GM12878 (cell line): Measurements from ENCODE around the gene FAM200B. TPM values are rescaled to one million over a fixed set of nuclear protein-coding genes. Genes with fewer than 3 reads are reported as not detected.
A peak's percentile ranks its signal among the peaks of the same experiment; 100 is the strongest.

Experiments used
- ATAC-seq: fragments of 200-7000 bp; cut with Tn5 transposase; 3 replicates; pipeline ENCODE4 v1.9.1; 2020; ENCODE audit warnings: mild to moderate bottlenecking, moderate library complexity
- Bru-seq: library from RNA; stranded (reverse); fragments of 400-500 nt; gene quantifications from one replicate; lab custom pipeline; 2021; lab: Mats Ljungman, UMichigan
- BruChase-seq, 2 experiments: library from RNA; stranded (reverse); fragments of 400-500 nt; gene quantifications; one replicate each; lab custom pipeline; 2021; lab: Mats Ljungman, UMichigan
- BruUV-seq: library from RNA; stranded (reverse); fragments of 400-500 nt; replicated peaks from 2 replicates; lab custom pipeline; 2021; lab: Mats Ljungman, UMichigan
- CTCF ChIA-PET: fragments of 300-600 bp; sonication (Branson Sonifier 250); formaldehyde crosslinking; extraction: SDS; loops from one replicate; lab custom pipeline; 2021; ENCODE audit warnings: inconsistent platforms; lab: Yijun Ruan, JAX
- POLR2A ChIA-PET: fragments of 350-600 bp; formaldehyde crosslinking; extraction: SDS; loops from one replicate; lab custom pipeline; 2021; ENCODE audit warnings: inconsistent platforms; lab: Charles Lee
- RAD21 ChIA-PET: fragments of 300-600 bp; sonication (Branson Sonifier 250); formaldehyde crosslinking; loops from one replicate; lab custom pipeline; 2023; ENCODE audit warnings: antibody characterized with exemption; ENCODE audit not compliant: unreplicated experiment; lab: Charles Lee
- SMC1A ChIA-PET: fragments of 300-600 bp; sonication (Branson Sonifier 250); formaldehyde crosslinking; loops from one replicate; lab custom pipeline; 2023; ENCODE audit not compliant: unreplicated experiment, uncharacterized antibody; lab: Charles Lee
- DNase-seq: peaks from one replicate; pipeline ENCODE4 v3.0.0-alpha.2; 2011; ENCODE audit warnings: low read depth, low spot score
- FAIRE-seq: peaks from 3 replicates; lab custom pipeline; 2011; peaks lifted over from hg19 to GRCh38; lab: Jason Lieb, UNC
- H2AFZ ChIP-seq: 2 replicates; pipeline ENCODE4 v1.6.0; 2011; ENCODE audit warnings: low read depth, low read length, control low read depth; ENCODE audit not compliant: control insufficient read depth
- H3K27ac ChIP-seq: 2 replicates; pipeline ENCODE4 v1.5.1; 2011; ENCODE audit warnings: control low read depth; ENCODE audit not compliant: control insufficient read depth, insufficient read depth
- H3K27me3 ChIP-seq, 2 experiments: replicated peaks in 1 of 2; 2 replicates each; pipeline versions ENCODE4 v1.6.0 to v1.6.1; 2011; ENCODE audit warnings: low read length in 1 of 2; ENCODE audit not compliant: control insufficient read depth in 2 of 2, insufficient read depth in 2 of 2
- H3K36me3 ChIP-seq, 2 experiments: 2 replicates each; pipeline ENCODE4 v1.5.1; 2011; ENCODE audit warnings: low read length in 1 of 2; ENCODE audit not compliant: control insufficient read depth in 2 of 2, insufficient read depth in 2 of 2
- H3K4me1 ChIP-seq: 2 replicates; pipeline ENCODE4 v1.6.1; 2011; ENCODE audit warnings: mild to moderate bottlenecking, low read length, moderate library complexity, mixed read lengths; ENCODE audit not compliant: control insufficient read depth, insufficient read depth
- H3K4me2 ChIP-seq: 2 replicates; pipeline ENCODE4 v1.6.0; 2011; ENCODE audit warnings: control low read depth; ENCODE audit not compliant: control insufficient read depth, insufficient read depth
- H3K4me3 ChIP-seq: fragments of 200-600 bp; sonication (generic); 2 replicates; pipeline ENCODE4 v1.5.1; 2016
- H3K79me2 ChIP-seq: 2 replicates; pipeline ENCODE4 v1.6.0; 2011; ENCODE audit warnings: low read length; ENCODE audit not compliant: control insufficient read depth, insufficient read depth
- H3K9ac ChIP-seq: 2 replicates; pipeline ENCODE4 v1.8.0; 2011; ENCODE audit warnings: low read length, control low read depth, mixed read lengths; ENCODE audit not compliant: control insufficient read depth, insufficient read depth
- H3K9me3 ChIP-seq: replicated peaks from 3 replicates; pipeline ENCODE4 v1.5.1; 2011; ENCODE audit warnings: mild to moderate bottlenecking, low read length; ENCODE audit not compliant: control insufficient read depth, insufficient read depth
- H4K20me1 ChIP-seq: 2 replicates; pipeline ENCODE4 v1.6.0; 2011; ENCODE audit not compliant: control insufficient read depth, insufficient read depth
- CEBPB ChIP-seq, 2 experiments: fragments of 150-350 bp in 1 of 2; IDR thresholded peaks; 2 replicates each; pipeline ENCODE4 v1.6.1; 2012 to 2014; ENCODE audit warnings: low read depth in 2 of 2, low read length in 2 of 2, borderline replicate concordance in 1 of 2, inconsistent platforms in 1 of 2
- CHD1 ChIP-seq: IDR thresholded peaks from 2 replicates; pipeline ENCODE4 v1.6.1; 2012; ENCODE audit warnings: low read depth, low read length, improper control_type of control experiment
- HDAC2 ChIP-seq: fragments of 200-600 bp; sonication (generic); IDR thresholded peaks from 2 replicates; pipeline ENCODE4 v1.6.1; 2017
- KAT2A ChIP-seq: conservative IDR thresholded peaks from 2 replicates; pipeline ENCODE4 v1.6.1; 2011; ENCODE audit warnings: low read depth, low read length; ENCODE audit not compliant: control insufficient read depth
- MEF2B ChIP-seq: fragments of 450-650 bp; IDR thresholded peaks from 2 replicates; pipeline ENCODE4 v1.6.1; 2018; ENCODE audit warnings: mild to moderate bottlenecking, moderate library complexity; ENCODE audit not compliant: partially characterized antibody, poor library complexity, severe bottlenecking
- MTA3 ChIP-seq: IDR thresholded peaks from 2 replicates; pipeline ENCODE4 v1.6.1; 2012; ENCODE audit warnings: low read length, inconsistent platforms, borderline replicate concordance
- NBN ChIP-seq: fragments of 450-650 bp; IDR thresholded peaks from 2 replicates; pipeline ENCODE4 v1.6.1; 2016
- NFYA ChIP-seq: IDR thresholded peaks from 2 replicates; pipeline ENCODE4 v1.6.1; 2011; ENCODE audit warnings: low read depth, mild to moderate bottlenecking, low read length, improper control_type of control experiment, borderline replicate concordance
- SPI1 ChIP-seq: IDR thresholded peaks from 2 replicates; pipeline ENCODE4 v1.6.1; 2011; ENCODE audit warnings: low read depth, mild to moderate bottlenecking, low read length, moderate library complexity, borderline replicate concordance; ENCODE audit not compliant: insufficient read depth
- SUZ12 ChIP-seq: fragments of 200-600 bp; sonication (generic); IDR thresholded peaks from one replicate; pipeline ENCODE4 v1.6.1; 2018; ENCODE audit warnings: antibody characterized with exemption, mild to moderate bottlenecking; ENCODE audit not compliant: unreplicated experiment
- YY1 ChIP-seq: IDR thresholded peaks from 2 replicates; pipeline ENCODE4 v1.6.1; 2011; ENCODE audit warnings: low read depth, mild to moderate bottlenecking, low read length
- ZBED1 ChIP-seq: IDR thresholded peaks from 2 replicates; pipeline ENCODE4 v1.6.1; 2016; ENCODE audit warnings: borderline replicate concordance
- ZNF274 ChIP-seq: IDR thresholded peaks from one replicate; pipeline ENCODE4 v1.8.0; 2011; ENCODE audit not compliant: insufficient read length, insufficient read depth
- WGBS: methylation state at CpG from one replicate; pipeline ENCODE4 v1.1.6; 2016; ENCODE audit warnings: low lambda C conversion rate; ENCODE audit not compliant: insufficient replicate concordance, insufficient coverage; ENCODE audit errors: missing lambda C conversion rate; 5-methylcytosine and 5-hydroxymethylcytosine counted together
- in situ Hi-C: fragments of 300-500 bp; cut with MboI; formaldehyde crosslinking; loops from 9 replicates; pipeline ENCODE4 v1.14.3; 2018; ENCODE audit warnings: mixed read lengths
- intact Hi-C: fragments of 100-400 bp; cut with micrococcal nuclease; formaldehyde crosslinking; loops from one replicate; pipeline ENCODE4 v1.14.2; 2022; ENCODE audit not compliant: unreplicated experiment
- long read RNA-seq, 2 experiments: library from polyadenylated mRNA; unstranded; transcript quantifications; one replicate each; pipeline ENCODE4 v2.0.0, GENCODE V29; 2019 to 2020
- polyA minus RNA-seq, 3 experiments: library from RNA; depleted of rRNA, polyadenylated mRNA; stranded (reverse); fragments of >200 nt; gene quantifications; 2 replicates each; pipeline ENCODE4 v1.2.3, GENCODE V29; 2011
- polyA plus RNA-seq, 11 experiments: library from polyadenylated mRNA; depleted of rRNA in 4 of 11; unstranded in 6 of 11; stranded (reverse) in 5 of 11; fragments of >200 nt; fragmentation: Nextera tagmentation in 4 of 11; fragmentation: Illumina TruSeq in 1 of 11; extraction: Ambion mirVana in 4 of 11; extraction: Trizol in 1 of 11; gene quantifications; 1 replicate in 1 of 11; 2 replicates in 10 of 11; pipeline versions ENCODE4 v1.2.1 to v1.2.3, GENCODE V29; 2011 to 2016; ENCODE audit warnings: inconsistent platforms in 2 of 11, missing spikeins in 2 of 11, low read depth in 1 of 11
- total RNA-seq, 4 experiments: library from RNA; depleted of rRNA in 3 of 4; stranded (reverse); fragments of >200 nt in 3 of 4; fragmentation: Illumina TruSeq in 1 of 4; extraction: Trizol in 1 of 4; gene quantifications; 2 replicates each; pipeline versions ENCODE4 v1.2.1 to v1.2.3, GENCODE V29; 2013 to 2021
- TF ChIP-seq, protein P1 (sequence below): IDR thresholded peaks from 2 replicates; pipeline ENCODE4 v1.6.1; 2012; ENCODE audit warnings: low read length, inconsistent platforms
- TF ChIP-seq, protein P2 (sequence below): fragments of 450-650 bp; IDR thresholded peaks from 2 replicates; pipeline ENCODE4 v1.6.1; 2017; ENCODE audit warnings: borderline replicate concordance

Gene FAM200B
- total RNA-seq (2013; cell fraction: nucleolus; rRNA removed) = 17.9 and 19.0 TPM in 2 replicates
- total RNA-seq (2014; rRNA removed) (13.8 and 19.7 TPM in 2 replicates), total RNA-seq (2014; rRNA removed; fragmentation: Illumina TruSeq; extraction: Trizol) (21.2 and 26.6 TPM in 2 replicates), total RNA-seq (2021) (14.9 and 15.9 TPM in 2 replicates), polyA plus RNA-seq (2011; rRNA removed) (14.2 and 20.3 TPM in 2 replicates), polyA plus RNA-seq (2014; fragmentation: Illumina TruSeq; extraction: Trizol) (36.4 and 37.1 TPM in 2 replicates), polyA plus RNA-seq (2014; fragmentation: Nextera tagmentation; extraction: Ambion mirVana) (10 to 100 TPM; 24.4 to 27.0 TPM), polyA plus RNA-seq (2014; rRNA removed) (20.1 and 22.1 TPM in 2 replicates), polyA plus RNA-seq (2016; fragmentation: Nextera tagmentation; extraction: Ambion mirVana) (10 to 100 TPM; 42.2 to 48.5 TPM), polyA minus RNA-seq (2011; rRNA and poly(A)+ RNA removed) (4.0 and 8.6 TPM in 2 replicates), Bru-seq, nascent RNA (percentile 77 among the genes with signal in this experiment), BruChase-seq, experiment 1, labeled RNA remaining after a 6-hour chase (percentile 55 among the genes with signal in this experiment), BruChase-seq, experiment 2, labeled RNA remaining after a 2-hour chase (percentile 58 among the genes with signal in this experiment)
- polyA plus RNA-seq (2011; ENCODE audit: low read depth) = 12.7 TPM
- 6.2 and 8.0 TPM in 2 replicates for polyA plus RNA-seq (2011; cell fraction: cytosol; rRNA removed)
- 15.3 and 20.2 TPM in 2 replicates for polyA plus RNA-seq (2011; cell fraction: nucleus; rRNA removed)
- polyA plus RNA-seq (2012) = 18.3 and 23.1 TPM in 2 replicates
- 3.6 and 5.2 TPM in 2 replicates for polyA minus RNA-seq (2011; cell fraction: cytosol; rRNA and poly(A)+ RNA removed)
- 10.8 and 16.6 TPM in 2 replicates for polyA minus RNA-seq (2011; cell fraction: nucleus; rRNA and poly(A)+ RNA removed)
- long read RNA-seq, experiment 1, full-length matches to known transcripts = 11 of 15 reads
- long read RNA-seq, experiment 1, partial matches to known transcripts = 4 of 15 reads
- long read RNA-seq, experiment 1, other reads (novel, unspliced or antisense) = 0 of 15 reads
- long read RNA-seq, experiment 2, full-length matches to known transcripts = 28 of 40 reads
- long read RNA-seq, experiment 2, partial matches to known transcripts = 9 of 40 reads
- long read RNA-seq, experiment 2, other reads (novel, unspliced or antisense) = 3 of 40 reads

DNA sequence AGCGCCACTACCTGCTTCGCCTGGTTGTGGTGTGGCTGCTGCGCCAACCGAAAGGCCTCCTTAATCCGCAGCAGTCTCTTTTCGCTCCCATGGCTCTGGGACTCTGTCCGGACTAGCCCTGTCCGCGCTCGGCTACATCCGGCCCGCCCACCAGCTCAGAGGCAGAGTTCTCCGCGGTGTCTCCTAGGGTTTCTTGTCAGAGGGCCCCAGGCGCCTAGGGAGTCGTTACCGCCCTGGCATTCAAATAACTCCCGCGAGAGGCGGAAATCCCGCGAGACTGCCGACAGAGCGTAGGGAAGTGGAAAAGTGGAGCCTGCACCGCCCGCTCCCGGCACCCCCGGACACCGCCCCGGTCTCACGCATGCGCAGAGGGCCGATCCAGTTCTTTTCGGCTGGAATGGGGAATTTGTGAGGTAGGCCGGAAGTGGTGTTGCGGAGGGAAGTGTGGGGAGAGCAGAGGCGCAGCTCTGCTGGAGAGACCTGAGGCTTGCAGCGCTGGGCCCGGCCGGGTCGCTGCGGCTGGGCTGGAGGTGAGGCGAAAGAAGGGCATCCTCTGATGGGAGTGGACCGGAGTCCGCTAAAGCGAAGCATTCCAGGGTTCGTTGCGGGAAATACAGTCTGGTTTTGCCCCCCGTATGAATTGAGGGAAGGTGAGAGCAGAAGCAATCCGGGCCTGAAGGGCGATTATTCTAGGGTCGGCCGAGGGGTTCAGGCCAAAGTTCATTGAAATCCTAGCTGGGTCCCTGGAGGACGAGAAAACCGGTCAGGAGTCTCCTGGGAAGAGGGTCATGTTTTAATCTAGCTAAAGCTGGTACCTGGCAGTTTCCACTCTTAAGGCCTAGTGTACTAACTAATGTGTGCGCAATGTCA lies at the start of gene FAM200B:
Gene FAM200B (plus strand): TSS at position 456 of the 870 bp plus-strand sequence. CDS start 5,151 bp downstream, outside the sequence.
- H3K4me1 ChIP-seq = peaks cover 9% of the 10 kb centered on the region; the same call in 1 of the 2 replicates
- no peak for TF ChIP-seq NFYA
- TF ChIP-seq MTA3 = no peak
- no peak for TF ChIP-seq HDAC2
- TF ChIP-seq NBN = peak; percentile 84; the same call in 1 of the 2 replicates
- TF ChIP-seq CEBPB (IDR thresholded peaks at IDR 0.05; ENCODE audit: borderline replicate concordance in 1 of 2, low read depth in 2 of 2, low read length in 2 of 2) = no peak
- TF ChIP-seq KAT2A = no peak
- TF ChIP-seq SPI1 = peak; percentile 85
- TF ChIP-seq SUZ12 = no peak
- TF ChIP-seq, protein P1, sequence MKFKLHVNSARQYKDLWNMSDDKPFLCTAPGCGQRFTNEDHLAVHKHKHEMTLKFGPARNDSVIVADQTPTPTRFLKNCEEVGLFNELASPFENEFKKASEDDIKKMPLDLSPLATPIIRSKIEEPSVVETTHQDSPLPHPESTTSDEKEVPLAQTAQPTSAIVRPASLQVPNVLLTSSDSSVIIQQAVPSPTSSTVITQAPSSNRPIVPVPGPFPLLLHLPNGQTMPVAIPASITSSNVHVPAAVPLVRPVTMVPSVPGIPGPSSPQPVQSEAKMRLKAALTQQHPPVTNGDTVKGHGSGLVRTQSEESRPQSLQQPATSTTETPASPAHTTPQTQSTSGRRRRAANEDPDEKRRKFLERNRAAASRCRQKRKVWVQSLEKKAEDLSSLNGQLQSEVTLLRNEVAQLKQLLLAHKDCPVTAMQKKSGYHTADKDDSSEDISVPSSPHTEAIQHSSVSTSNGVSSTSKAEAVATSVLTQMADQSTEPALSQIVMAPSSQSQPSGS = peak; percentile 69
- TF ChIP-seq ZNF274 = no peak
- TF ChIP-seq MEF2B = no peak
- TF ChIP-seq ZBED1 = 0 out of 2 replicates have a peak, but pooled peaks have one; percentile 54
- TF ChIP-seq YY1 = peak; percentile 56
- TF ChIP-seq, protein P2, sequence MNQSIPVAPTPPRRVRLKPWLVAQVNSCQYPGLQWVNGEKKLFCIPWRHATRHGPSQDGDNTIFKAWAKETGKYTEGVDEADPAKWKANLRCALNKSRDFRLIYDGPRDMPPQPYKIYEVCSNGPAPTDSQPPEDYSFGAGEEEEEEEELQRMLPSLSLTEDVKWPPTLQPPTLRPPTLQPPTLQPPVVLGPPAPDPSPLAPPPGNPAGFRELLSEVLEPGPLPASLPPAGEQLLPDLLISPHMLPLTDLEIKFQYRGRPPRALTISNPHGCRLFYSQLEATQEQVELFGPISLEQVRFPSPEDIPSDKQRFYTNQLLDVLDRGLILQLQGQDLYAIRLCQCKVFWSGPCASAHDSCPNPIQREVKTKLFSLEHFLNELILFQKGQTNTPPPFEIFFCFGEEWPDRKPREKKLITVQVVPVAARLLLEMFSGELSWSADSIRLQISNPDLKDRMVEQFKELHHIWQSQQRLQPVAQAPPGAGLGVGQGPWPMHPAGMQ = peak; percentile 94
- peak; percentile 11; the same call in 1 of the 2 replicates for TF ChIP-seq CHD1

More for the DNA sequence above, at the start of gene FAM200B:
- ChIA-PET CTCF (interaction anchor here (0.5 to 3.6 kb wide), 9 partner anchors 18 to 257 kb away, joined by 3 to 23 read pairs (median 3); no protein-coding TSS in a partner anchor), SMC1A (interaction anchor here (1.0 to 3.6 kb wide), 9 partner anchors 18 to 275 kb away, joined by 3 to 34 read pairs (median 5); no protein-coding TSS in a partner anchor), POLR2A (interaction anchor here (0.9 to 2.5 kb wide), 8 partner anchors 16 to 96 kb away, joined by 3 to 11 read pairs (median 3); partner anchors contain the start of gene FBXL5), RAD21 (interaction anchor here (0.6 to 2.0 kb wide), 9 partner anchors 28 to 275 kb away, joined by 3 to 9 read pairs (median 3); no protein-coding TSS in a partner anchor)
- Histone ChIP-seq H3K79me2 (peaks cover 73% of the 10 kb centered on the region), H2AFZ (peak within 1 kb of the TSS; percentile 96), H3K9ac (peak within 1 kb of the TSS; percentile 99), H3K36me3 (no peaks in the 10 kb centered on the region), H3K4me2 (peak within 1 kb of the TSS; percentile 81), H4K20me1 (no peaks in the 10 kb centered on the region), H3K27ac (peak within 1 kb of the TSS; percentile 94), H3K9me3 (no peaks in the 10 kb centered on the region), H3K4me3 (peak within 1 kb of the TSS; percentile 75), H3K27me3 (no peaks in the 10 kb centered on the region)
- intact Hi-C loops = loop anchor here (1.0 to 2.0 kb wide), 2 partner anchors 26 to 97 kb away; partner anchors contain the start of genes CD38 and FBXL5
- in situ Hi-C loops = no loop called here
- BruUV-seq = TSS peak; percentile 79
- peak; percentile 93 for DNase-seq
- ATAC-seq = peak; percentile 89
- FAIRE-seq = peak; percentile 83
- 1% methylated on average over 54 of the region's 56 CpGs for WGBS
